Measurements from ENCODE around the gene APBA2.

Gene APBA2

GRCh38 chr15:28978011-28978378 lies 92.2 kb downstream of the APBA2 start:
- Histone ChIP-seq H3K36me3 (replicated peaks in 1 of 2; ENCODE audit: control insufficient read depth in 2 of 2, insufficient read depth in 2 of 2, low read length in 2 of 2) (peaks cover 0 to 2% of the 10 kb centered on the region in 2 donors), H3K27me3 (ENCODE audit: control insufficient read depth in 3 of 3, insufficient read depth in 3 of 3, low read depth in 1 of 3, low read length in 3 of 3) (no peaks in the 10 kb centered on the region), H4K8ac (ENCODE audit: low read depth, low read length) (no peak overlapping the region), H3K23ac (ENCODE audit: low read depth, low read length, poor library complexity) (peak overlapping the region; percentile 18), H2BK12ac (ENCODE audit: low read length) (no peak overlapping the region), H2BK15ac (ENCODE audit: low read length) (no peak overlapping the region), H2BK5ac (ENCODE audit: low read length) (no peak overlapping the region), H2BK120ac (ENCODE audit: low read depth, low read length) (no peak overlapping the region), H3K9ac (ENCODE audit: low read depth, low read length, poor library complexity) (no peak overlapping the region), H4K91ac (ENCODE audit: low read depth, low read length, poor library complexity) (no peak overlapping the region), H2AFZ (ENCODE audit: low read length) (no peak overlapping the region), H3K4ac (ENCODE audit: low read length) (no peak overlapping the region), H3K4me2 (ENCODE audit: insufficient read depth, low read length, poor library complexity, severe bottlenecking) (no peak overlapping the region), H3K79me1 (ENCODE audit: low read depth, low read length) (no peaks in the 10 kb centered on the region), H3K4me1 (ENCODE audit: control insufficient read depth in 2 of 2, insufficient read depth in 1 of 2, low read depth in 1 of 2, low read length in 2 of 2) (peaks cover 15 to 25% of the 10 kb centered on the region in 2 donors), H3K9me3 (replicated peaks in 1 of 2; ENCODE audit: control insufficient read depth in 2 of 2, insufficient read depth in 1 of 2, low read depth in 1 of 2, low read length in 2 of 2) (no peaks in the 10 kb centered on the region), H3K27ac (replicated peaks; ENCODE audit: low read length) (peak overlapping the region; percentile 9), H3K4me3 (ENCODE audit: low read length in 2 of 2) (no peak overlapping the region), H3K14ac (ENCODE audit: low read length) (no peak overlapping the region), H3K18ac (ENCODE audit: low read length) (peak overlapping the region; percentile 11), H2AK5ac (ENCODE audit: low read depth, low read length) (no peak overlapping the region)
- no CpG with 5 or more reads among the region's 7 CpGs for WGBS, 2 donors (ENCODE audit: extremely low coverage in 2 of 2, insufficient read length in 2 of 2, insufficient replicate concordance in 1 of 2)
- DNase-seq (ENCODE audit: low spot score): no peak

DNA sequence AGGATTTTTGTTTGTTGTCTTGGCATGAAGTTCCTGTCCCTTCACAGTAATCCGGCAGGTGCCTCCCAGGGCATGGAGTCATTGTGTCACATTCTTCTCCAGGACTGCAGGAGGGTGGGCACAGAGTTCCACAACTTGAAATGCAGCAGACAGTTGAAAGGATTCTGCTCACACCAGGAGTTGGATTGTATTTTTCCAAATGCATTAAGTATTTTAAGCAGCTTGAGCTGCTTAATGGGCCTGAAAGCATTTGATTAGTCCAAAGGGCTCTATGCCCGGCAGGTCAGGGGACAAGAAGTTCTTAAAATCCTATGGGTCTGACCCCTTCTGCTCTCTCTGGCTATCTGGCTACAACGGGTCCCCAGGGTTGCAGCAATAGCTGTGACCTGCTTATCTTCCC lies 92.9 kb downstream of the APBA2 start:
- Histone ChIP-seq H3K4me1 (ENCODE audit: control insufficient read depth in 2 of 2, insufficient read depth in 1 of 2, low read depth in 1 of 2, low read length in 2 of 2) (peaks cover 15 to 25% of the 10 kb centered on the region in 2 donors), H3K23ac (ENCODE audit: low read depth, low read length, poor library complexity) (no peak overlapping the region), H3K4me3 (ENCODE audit: low read length in 2 of 2) (no peak overlapping the region), H3K4me2 (ENCODE audit: insufficient read depth, low read length, poor library complexity, severe bottlenecking) (no peak overlapping the region), H2AFZ (ENCODE audit: low read length) (no peak overlapping the region), H2BK12ac (ENCODE audit: low read length) (no peak overlapping the region), H3K79me1 (ENCODE audit: low read depth, low read length) (no peaks in the 10 kb centered on the region), H3K27ac (replicated peaks; ENCODE audit: low read length) (peak overlapping the region; percentile 9), H3K18ac (ENCODE audit: low read length) (no peak overlapping the region), H2AK5ac (ENCODE audit: low read depth, low read length) (no peak overlapping the region), H3K14ac (ENCODE audit: low read length) (no peak overlapping the region), H2BK120ac (ENCODE audit: low read depth, low read length) (no peak overlapping the region), H3K9me3 (replicated peaks in 1 of 2; ENCODE audit: control insufficient read depth in 2 of 2, insufficient read depth in 1 of 2, low read depth in 1 of 2, low read length in 2 of 2) (no peaks in the 10 kb centered on the region), H3K9ac (ENCODE audit: low read depth, low read length, poor library complexity) (no peak overlapping the region), H3K4ac (ENCODE audit: low read length) (no peak overlapping the region), H3K27me3 (ENCODE audit: control insufficient read depth in 3 of 3, insufficient read depth in 3 of 3, low read depth in 1 of 3, low read length in 3 of 3) (no peaks in the 10 kb centered on the region), H2BK5ac (ENCODE audit: low read length) (no peak overlapping the region), H3K36me3 (replicated peaks in 1 of 2; ENCODE audit: control insufficient read depth in 2 of 2, insufficient read depth in 2 of 2, low read length in 2 of 2) (peaks cover 0 to 2% of the 10 kb centered on the region in 2 donors), H4K91ac (ENCODE audit: low read depth, low read length, poor library complexity) (no peak overlapping the region), H4K8ac (ENCODE audit: low read depth, low read length) (no peak overlapping the region), H2BK15ac (ENCODE audit: low read length) (no peak overlapping the region)
- no CpG with 5 or more reads among the region's 3 CpGs for WGBS, 2 donors (ENCODE audit: extremely low coverage in 2 of 2, insufficient read length in 2 of 2, insufficient replicate concordance in 1 of 2)
- no peak for DNase-seq (ENCODE audit: low spot score)

DNA sequence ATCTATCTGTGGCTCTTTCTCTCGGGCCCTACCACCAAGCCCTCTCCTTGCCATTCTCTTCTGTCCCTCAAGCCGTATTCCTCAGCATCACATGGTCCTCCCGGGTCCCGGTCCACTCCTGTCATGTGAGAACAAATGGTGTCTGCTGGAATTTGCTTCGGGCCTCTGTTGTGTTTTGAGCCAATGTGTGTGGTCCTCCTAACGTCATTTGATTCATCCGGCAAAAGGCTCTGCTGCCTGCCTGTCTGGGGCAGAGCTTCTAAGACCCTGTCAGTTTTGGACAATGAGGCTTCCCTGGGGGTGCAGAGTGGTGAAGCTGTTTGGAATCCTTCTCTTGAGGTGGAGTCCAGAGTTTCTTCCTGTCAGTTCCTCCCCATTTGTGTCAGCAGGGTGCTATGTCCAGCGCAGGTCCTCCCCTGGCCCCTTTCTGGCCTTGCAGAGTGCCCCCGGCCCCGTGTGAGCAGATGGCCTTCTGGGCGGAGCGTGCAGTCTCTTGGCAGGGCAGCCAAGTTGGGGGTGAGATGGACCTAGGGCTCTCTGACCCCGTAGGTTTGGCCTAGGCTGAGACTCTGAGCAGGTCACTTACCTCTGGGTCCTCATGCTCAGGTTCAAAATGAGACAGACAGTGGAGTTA lies 93.6 kb downstream of the APBA2 start:
- H2AFZ ChIP-seq (ENCODE audit: low read length): no peak overlapping the region
- peak; percentile 47 for DNase-seq (ENCODE audit: low spot score)
- no peak overlapping the region for H3K27ac ChIP-seq (replicated peaks; ENCODE audit: low read length)
- H3K4me3 ChIP-seq (ENCODE audit: low read length in 2 of 2): no peak overlapping the region
- no peaks in the 10 kb centered on the region for H3K9me3 ChIP-seq (replicated peaks in 1 of 2; ENCODE audit: control insufficient read depth in 2 of 2, insufficient read depth in 1 of 2, low read depth in 1 of 2, low read length in 2 of 2)
- H3K4me2 ChIP-seq (ENCODE audit: insufficient read depth, low read length, poor library complexity, severe bottlenecking): no peak overlapping the region
- no CpG with 5 or more reads among the region's 13 CpGs for WGBS, 2 donors (ENCODE audit: extremely low coverage in 2 of 2, insufficient read length in 2 of 2, insufficient replicate concordance in 1 of 2)
- H3K4me1 ChIP-seq (ENCODE audit: control insufficient read depth in 2 of 2, insufficient read depth in 1 of 2, low read depth in 1 of 2, low read length in 2 of 2): peaks cover 17 to 27% of the 10 kb centered on the region in 2 donors
- H2BK12ac ChIP-seq (ENCODE audit: low read length): no peak overlapping the region
- H2BK15ac ChIP-seq (ENCODE audit: low read length): no peak overlapping the region
- H4K91ac ChIP-seq (ENCODE audit: low read depth, low read length, poor library complexity): no peak overlapping the region
- H3K79me1 ChIP-seq (ENCODE audit: low read depth, low read length): no peaks in the 10 kb centered on the region
- no peak overlapping the region for H2AK5ac ChIP-seq (ENCODE audit: low read depth, low read length)
- H2BK120ac ChIP-seq (ENCODE audit: low read depth, low read length): no peak overlapping the region
- H3K9ac ChIP-seq (ENCODE audit: low read depth, low read length, poor library complexity): no peak overlapping the region
- peaks cover 0 to 2% of the 10 kb centered on the region in 2 donors for H3K36me3 ChIP-seq (replicated peaks in 1 of 2; ENCODE audit: control insufficient read depth in 2 of 2, insufficient read depth in 2 of 2, low read length in 2 of 2)
- no peak overlapping the region for H4K8ac ChIP-seq (ENCODE audit: low read depth, low read length)
- peak overlapping the region; percentile 4 for H3K23ac ChIP-seq (ENCODE audit: low read depth, low read length, poor library complexity)
- H3K18ac ChIP-seq (ENCODE audit: low read length): peak overlapping the region; percentile 16
- H2BK5ac ChIP-seq (ENCODE audit: low read length): no peak overlapping the region
- H3K27me3 ChIP-seq (ENCODE audit: control insufficient read depth in 3 of 3, insufficient read depth in 3 of 3, low read depth in 1 of 3, low read length in 3 of 3): no peaks in the 10 kb centered on the region
- no peak overlapping the region for H3K14ac ChIP-seq (ENCODE audit: low read length)
- no peak overlapping the region for H3K4ac ChIP-seq (ENCODE audit: low read length)

GRCh38 chr15:28980709-28981350 lies 95.1 kb downstream of the APBA2 start:
- DNase-seq (ENCODE audit: low spot score): no peak
- Histone ChIP-seq H3K4me2 (ENCODE audit: insufficient read depth, low read length, poor library complexity, severe bottlenecking) (no peak overlapping the region), H3K18ac (ENCODE audit: low read length) (no peak overlapping the region), H2BK120ac (ENCODE audit: low read depth, low read length) (no peak overlapping the region), H3K9me3 (replicated peaks in 1 of 2; ENCODE audit: control insufficient read depth in 2 of 2, insufficient read depth in 1 of 2, low read depth in 1 of 2, low read length in 2 of 2) (no peaks in the 10 kb centered on the region), H2AFZ (ENCODE audit: low read length) (no peak overlapping the region), H2BK5ac (ENCODE audit: low read length) (no peak overlapping the region), H4K91ac (ENCODE audit: low read depth, low read length, poor library complexity) (no peak overlapping the region), H3K27me3 (ENCODE audit: control insufficient read depth in 3 of 3, insufficient read depth in 3 of 3, low read depth in 1 of 3, low read length in 3 of 3) (no peaks in the 10 kb centered on the region), H2AK5ac (ENCODE audit: low read depth, low read length) (no peak overlapping the region), H3K23ac (ENCODE audit: low read depth, low read length, poor library complexity) (no peak overlapping the region), H3K14ac (ENCODE audit: low read length) (no peak overlapping the region), H3K79me1 (ENCODE audit: low read depth, low read length) (no peaks in the 10 kb centered on the region), H3K4me1 (ENCODE audit: control insufficient read depth in 2 of 2, insufficient read depth in 1 of 2, low read depth in 1 of 2, low read length in 2 of 2) (peaks cover 30 to 37% of the 10 kb centered on the region in 2 donors), H3K4ac (ENCODE audit: low read length) (no peak overlapping the region), H3K4me3 (ENCODE audit: low read length in 2 of 2) (no peak overlapping the region), H2BK12ac (ENCODE audit: low read length) (no peak overlapping the region), H3K27ac (replicated peaks; ENCODE audit: low read length) (no peak overlapping the region), H2BK15ac (ENCODE audit: low read length) (no peak overlapping the region), H3K9ac (ENCODE audit: low read depth, low read length, poor library complexity) (no peak overlapping the region), H4K8ac (ENCODE audit: low read depth, low read length) (no peak overlapping the region), H3K36me3 (replicated peaks in 1 of 2; ENCODE audit: control insufficient read depth in 2 of 2, insufficient read depth in 2 of 2, low read length in 2 of 2) (peaks cover 0 to 2% of the 10 kb centered on the region in 2 donors)
- no CpG with 5 or more reads among the region's 3 CpGs for WGBS, 2 donors (ENCODE audit: extremely low coverage in 2 of 2, insufficient read length in 2 of 2, insufficient replicate concordance in 1 of 2)
